Measurements from ENCODE around the gene LIPM.
"Not testable (repeated sequence)": the region's sequence is repeated elsewhere in the genome, so short reads cannot be mapped to it uniquely, and the experiment has no call there.

Gene LIPM

GRCh38 chr10:88804083-88804812, 1.7 kb downstream of the LIPM start:
- no peak for DNase-seq

GRCh38 chr10:88805361-88805760, 2.8 kb downstream of the LIPM start:
- DNase-seq: no peak

GRCh38 chr10:88805924-88806323, 3.4 kb downstream of the LIPM start:
- DNase-seq: no peak

- DNase-seq: no peak
Observed at GRCh38 chr10:88809621-88810020, 7.1 kb downstream of the LIPM start.

GRCh38 chr10:88810196-88810961, 7.8 kb downstream of the LIPM start:
- no peak for DNase-seq

- DNase-seq: no peak
Observed at GRCh38 chr10:88813200-88813599, 10.7 kb downstream of the LIPM start.

GRCh38 chr10:88819290-88819689, 16.8 kb downstream of the LIPM start:
- DNase-seq: no peak

- DNase-seq: no peak
Observed at GRCh38 chr10:88820748-88821401, 18.3 kb downstream of the LIPM start.

- DNase-seq: no peak
Observed at GRCh38 chr10:88826388-88826787, 23.9 kb downstream of the LIPM start.

GRCh38 chr10:88827671-88828070, 25.1 kb downstream of the LIPM start:
- DNase-seq: no peak

GRCh38 chr10:88828310-88828709, 25.8 kb downstream of the LIPM start:
- no peak for DNase-seq

GRCh38 chr10:88830643-88831268, 28.2 kb downstream of the LIPM start:
- no peak for DNase-seq

GRCh38 chr10:88831709-88832108, 29.2 kb downstream of the LIPM start:
- DNase-seq: no peak

- DNase-seq: no peak
Observed at GRCh38 chr10:88832376-88832775, 29.8 kb downstream of the LIPM start.

GRCh38 chr10:88833156-88833555, 30.6 kb downstream of the LIPM start:
- DNase-seq: no peak

- no peak for DNase-seq
Observed at GRCh38 chr10:88833723-88834122, 31.2 kb downstream of the LIPM start.

- DNase-seq: peak; percentile 83
Observed at GRCh38 chr10:88835096-88835909, 32.8 kb downstream of the LIPM start.

GRCh38 chr10:88835910-88836221, 33.3 kb downstream of the LIPM start:
- DNase-seq: no peak

- DNase-seq: not testable (repeated sequence)
Observed at GRCh38 chr10:88837632-88838031, 35.1 kb downstream of the LIPM start.

GRCh38 chr10:88838766-88839350, 36.3 kb downstream of the LIPM start:
- DNase-seq: no peak

- DNase-seq: no peak
Observed at GRCh38 chr10:88840104-88840503, 37.6 kb downstream of the LIPM start.

- no peak for DNase-seq
Observed at GRCh38 chr10:88840881-88841280, 38.4 kb downstream of the LIPM start.
